Measurements from ENCODE around the gene XRCC3.
"Not testable (repeated sequence)": the region's sequence is repeated elsewhere in the genome, so short reads cannot be mapped to it uniquely, and the experiment has no call there.

XRCC3 gene

GRCh38 chr14:103662591-103662990 lies 52.7 kb downstream of the XRCC3 start:
- H3K36me3 Mint-ChIP-seq (ENCODE audit: insufficient read depth) = peaks cover 93% of the 10 kb centered on the region
- no peak for ATAC-seq (replicated peaks)
- no peak overlapping the region for H3K27ac Mint-ChIP-seq
- no peaks in the 10 kb centered on the region for H3K27me3 Mint-ChIP-seq
- H3K9me3 Mint-ChIP-seq = no peaks in the 10 kb centered on the region
- no peak for DNase-seq
- H3K4me3 Mint-ChIP-seq = no peak overlapping the region
- peaks cover 1 to 9% of the 10 kb centered on the region in 2 donors for H3K4me1 Mint-ChIP-seq (ENCODE audit: low read depth in 2 of 2)

DNA sequence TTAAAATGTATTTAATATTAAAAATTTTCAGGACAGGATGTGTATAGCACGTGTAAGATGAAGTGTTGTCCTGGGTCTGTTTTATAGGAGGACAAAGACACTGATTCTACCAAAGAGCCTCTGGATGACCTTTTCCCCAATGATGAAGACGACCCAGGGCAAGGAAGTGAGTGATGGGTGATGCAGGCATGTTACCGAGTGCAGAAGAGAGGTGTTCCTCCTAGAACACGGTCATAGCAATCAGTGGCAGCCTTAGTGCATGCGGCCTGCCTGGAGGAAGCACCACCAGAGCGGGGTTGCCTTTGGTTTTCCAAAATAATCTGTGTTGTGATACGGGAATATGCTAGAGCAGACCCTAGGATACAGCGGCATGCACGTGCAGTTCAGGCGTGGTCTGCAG lies 53.2 kb downstream of the XRCC3 start:
- no peaks in the 10 kb centered on the region for H3K9me3 Mint-ChIP-seq
- peaks cover 2 to 12% of the 10 kb centered on the region in 2 donors for H3K4me1 Mint-ChIP-seq (ENCODE audit: low read depth in 2 of 2)
- H3K4me3 Mint-ChIP-seq = no peak overlapping the region
- no peak for ATAC-seq (replicated peaks)
- H3K36me3 Mint-ChIP-seq (ENCODE audit: insufficient read depth) = peaks cover 95% of the 10 kb centered on the region
- no peak overlapping the region for H3K27ac Mint-ChIP-seq
- DNase-seq = no peak
- no peaks in the 10 kb centered on the region for H3K27me3 Mint-ChIP-seq

DNA sequence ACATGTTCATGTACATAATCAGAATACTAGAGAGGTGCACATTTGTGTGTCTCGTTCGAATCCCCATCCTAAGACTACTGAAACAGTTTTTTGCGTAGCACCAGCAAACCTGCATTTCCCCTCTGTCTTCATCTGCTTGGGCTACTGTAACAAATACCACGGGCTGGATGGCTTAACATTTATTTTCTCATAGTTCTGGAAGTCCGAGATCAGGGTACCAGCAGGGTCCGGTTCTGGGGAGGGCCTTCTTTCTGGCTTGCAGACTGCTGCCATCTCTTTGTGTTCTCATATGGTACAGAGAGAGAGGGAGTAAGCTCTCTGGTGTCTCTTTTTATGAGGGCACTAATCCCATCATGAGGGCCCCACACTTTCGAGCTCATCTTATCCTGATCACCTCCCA lies 55.6 kb downstream of the XRCC3 start:
- H3K36me3 Mint-ChIP-seq (ENCODE audit: insufficient read depth) = peaks cover 95% of the 10 kb centered on the region
- ATAC-seq (replicated peaks) = no peak

GRCh38 chr14:103657471-103657870 lies 57.8 kb downstream of the XRCC3 start:
- Mint-ChIP-seq H3K4me3 (no peak overlapping the region), H3K9me3 (no peaks in the 10 kb centered on the region), H3K27me3 (no peaks in the 10 kb centered on the region), H3K27ac (peak overlapping the region; percentile 49 to 65), H3K36me3 (ENCODE audit: insufficient read depth) (peaks cover 88% of the 10 kb centered on the region), H3K4me1 (ENCODE audit: low read depth in 2 of 2) (peaks cover 13 to 28% of the 10 kb centered on the region in 2 donors)
- ATAC-seq (replicated peaks) (no peak), DNase-seq (no peak)

More for the DNA sequence above, 55.6 kb downstream of the XRCC3 start:
- no peaks in the 10 kb centered on the region for H3K9me3 Mint-ChIP-seq
- no peak for DNase-seq
- no peaks in the 10 kb centered on the region for H3K27me3 Mint-ChIP-seq
- no peak overlapping the region for H3K27ac Mint-ChIP-seq
- no peak overlapping the region for H3K4me3 Mint-ChIP-seq
- H3K4me1 Mint-ChIP-seq (ENCODE audit: low read depth in 2 of 2) = peaks cover 3 to 13% of the 10 kb centered on the region in 2 donors

DNA sequence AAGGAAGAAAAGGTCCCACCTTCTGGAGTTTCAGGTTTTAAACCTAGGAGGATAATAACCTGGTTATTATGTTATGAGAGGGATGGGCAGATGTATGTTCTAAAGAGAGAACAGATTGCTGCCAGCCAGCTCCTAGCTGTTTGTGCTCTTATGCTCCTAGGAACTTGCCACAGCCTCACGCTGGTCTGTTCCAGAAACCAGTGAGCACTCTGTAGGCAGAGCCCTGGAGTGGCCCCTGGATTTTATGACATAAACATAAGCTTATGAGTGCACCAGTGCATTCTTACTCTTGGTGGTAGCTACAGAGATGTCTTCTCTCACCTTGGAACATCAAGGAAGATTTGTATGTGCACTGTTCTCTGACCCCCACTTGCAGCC lies 58.5 kb downstream of the XRCC3 start:
- no peak overlapping the region for H3K4me3 Mint-ChIP-seq
- DNase-seq (no peak), ATAC-seq (replicated peaks) (no peak)
- peaks cover 90% of the 10 kb centered on the region for H3K36me3 Mint-ChIP-seq (ENCODE audit: insufficient read depth)
- peak overlapping the region; percentile 49 to 65 for H3K27ac Mint-ChIP-seq
- no peaks in the 10 kb centered on the region for H3K27me3 Mint-ChIP-seq
- no peaks in the 10 kb centered on the region for H3K9me3 Mint-ChIP-seq
- H3K4me1 Mint-ChIP-seq (ENCODE audit: low read depth in 2 of 2) = peaks cover 17 to 30% of the 10 kb centered on the region in 2 donors

- DNase-seq = no peak
- Mint-ChIP-seq H3K9me3 (no peaks in the 10 kb centered on the region), H3K27ac (peak overlapping the region in 1 of 2 donors; percentile 41), H3K36me3 (ENCODE audit: insufficient read depth) (peaks cover 88% of the 10 kb centered on the region), H3K4me1 (ENCODE audit: low read depth in 2 of 2) (peaks cover 20 to 35% of the 10 kb centered on the region in 2 donors), H3K4me3 (no peak overlapping the region), H3K27me3 (no peaks in the 10 kb centered on the region)
- no peak for ATAC-seq (replicated peaks)
These were observed 59.1 kb downstream of the XRCC3 start for GRCh38 chr14:103656031-103656755.

- Mint-ChIP-seq H3K4me1 (ENCODE audit: low read depth in 2 of 2) (peaks cover 24 to 35% of the 10 kb centered on the region in 2 donors), H3K27me3 (no peaks in the 10 kb centered on the region), H3K27ac (peak overlapping the region in 1 of 2 donors; percentile 50), H3K36me3 (ENCODE audit: insufficient read depth) (peaks cover 80% of the 10 kb centered on the region), H3K9me3 (no peaks in the 10 kb centered on the region), H3K4me3 (no peak overlapping the region)
- ATAC-seq (replicated peaks) = no peak
- no peak for DNase-seq
These were observed 60.6 kb downstream of the XRCC3 start for GRCh38 chr14:103654619-103655018.

- no peaks in the 10 kb centered on the region for H3K9me3 Mint-ChIP-seq
- peak overlapping the region in 1 of 2 donors; percentile 59 for H3K27ac Mint-ChIP-seq
- H3K4me1 Mint-ChIP-seq (ENCODE audit: low read depth in 2 of 2) = peaks cover 26 to 37% of the 10 kb centered on the region in 2 donors
- H3K4me3 Mint-ChIP-seq = no peak overlapping the region
- H3K36me3 Mint-ChIP-seq (ENCODE audit: insufficient read depth) = peaks cover 74% of the 10 kb centered on the region
- no peaks in the 10 kb centered on the region for H3K27me3 Mint-ChIP-seq
- no peak for ATAC-seq (replicated peaks)
- DNase-seq = no peak
These were observed 61.4 kb downstream of the XRCC3 start for GRCh38 chr14:103653805-103654204.

DNA sequence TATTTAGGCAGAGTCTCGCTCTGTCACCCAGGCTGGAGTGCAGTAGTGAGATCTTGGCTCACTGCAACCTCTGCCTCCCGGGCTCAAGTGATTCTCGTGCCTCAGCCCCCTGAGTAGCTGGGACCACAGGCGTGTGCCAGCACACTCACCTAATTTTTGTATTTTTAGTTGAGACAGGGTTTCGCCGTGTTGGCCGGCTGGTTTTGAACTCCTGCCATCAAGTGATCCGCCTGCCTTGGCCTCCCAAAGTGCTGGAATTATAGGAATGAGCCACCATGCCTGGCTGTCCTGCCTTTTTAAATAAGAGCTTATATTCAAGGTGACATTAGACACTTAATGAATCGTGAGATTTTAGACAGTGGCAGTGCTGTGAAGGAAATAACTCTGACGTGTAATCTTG lies 61.9 kb downstream of the XRCC3 start:
- not testable (repeated sequence) for H3K9me3 Mint-ChIP-seq; H3K27me3 Mint-ChIP-seq; H3K4me3 Mint-ChIP-seq; DNase-seq; ATAC-seq (replicated peaks)
- peaks cover 71% of the 10 kb centered on the region for H3K36me3 Mint-ChIP-seq (ENCODE audit: insufficient read depth)
- peaks cover 29 to 42% of the 10 kb centered on the region in 2 donors for H3K4me1 Mint-ChIP-seq (ENCODE audit: low read depth in 2 of 2)
- peak overlapping the region in 1 of 2 donors; percentile 59 for H3K27ac Mint-ChIP-seq

DNA sequence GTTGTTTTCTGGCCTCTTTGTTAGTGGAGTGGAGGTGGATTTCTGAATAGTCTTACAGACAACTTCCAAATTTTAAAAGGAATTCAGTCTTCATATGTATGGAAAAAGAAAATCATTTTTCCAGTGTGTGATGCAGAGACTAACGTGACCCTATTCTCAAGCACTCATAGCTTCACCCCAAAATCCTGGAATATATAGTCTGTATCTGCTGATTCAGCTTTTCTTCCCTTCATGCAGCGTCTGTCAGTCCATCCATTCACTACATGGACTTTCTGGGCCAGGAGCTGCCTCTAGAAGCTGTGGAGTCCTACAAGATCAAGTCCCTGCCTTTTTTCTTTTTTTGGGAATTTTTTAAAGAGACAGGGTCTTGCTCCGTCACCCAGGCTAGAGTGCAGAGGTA lies 62.4 kb downstream of the XRCC3 start:
- H3K9me3 Mint-ChIP-seq = no peaks in the 10 kb centered on the region
- H3K36me3 Mint-ChIP-seq (ENCODE audit: insufficient read depth) = peaks cover 69% of the 10 kb centered on the region
- H3K4me1 Mint-ChIP-seq (ENCODE audit: low read depth in 2 of 2) = peaks cover 31 to 43% of the 10 kb centered on the region in 2 donors
- H3K27ac Mint-ChIP-seq = peak overlapping the region in 1 of 2 donors; percentile 81
- no peak overlapping the region for H3K4me3 Mint-ChIP-seq
- no peaks in the 10 kb centered on the region for H3K27me3 Mint-ChIP-seq
- ATAC-seq (replicated peaks) = no peak
- DNase-seq = no peak

DNA sequence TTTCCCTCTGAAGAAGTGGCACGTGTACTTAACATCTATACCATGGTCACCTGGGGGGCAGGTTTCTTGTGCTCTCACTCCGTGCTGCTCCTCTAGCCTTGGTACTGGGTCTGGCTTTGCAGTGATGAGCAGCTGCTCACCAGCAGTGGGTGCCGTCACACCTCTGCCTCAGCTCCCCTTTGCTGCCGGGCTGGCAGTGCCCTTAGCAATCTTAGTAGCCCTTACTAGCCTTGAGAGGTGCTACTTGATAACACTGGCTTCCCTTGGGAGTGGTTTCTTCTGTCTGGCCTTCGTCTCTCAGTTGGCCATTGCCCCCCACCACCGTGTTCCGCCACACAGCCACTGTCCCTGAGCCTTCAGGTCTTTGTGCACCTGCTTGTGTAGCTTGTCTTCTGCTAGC lies 63.7 kb downstream of the XRCC3 start:
- no peaks in the 10 kb centered on the region for H3K9me3 Mint-ChIP-seq
- DNase-seq (no peak), ATAC-seq (replicated peaks) (no peak)
- peaks cover 32 to 40% of the 10 kb centered on the region in 2 donors for H3K4me1 Mint-ChIP-seq (ENCODE audit: low read depth in 2 of 2)
- H3K4me3 Mint-ChIP-seq = no peak overlapping the region
- H3K27me3 Mint-ChIP-seq = no peaks in the 10 kb centered on the region
- peaks cover 57% of the 10 kb centered on the region for H3K36me3 Mint-ChIP-seq (ENCODE audit: insufficient read depth)
- peak overlapping the region; percentile 35 to 81 for H3K27ac Mint-ChIP-seq

DNA sequence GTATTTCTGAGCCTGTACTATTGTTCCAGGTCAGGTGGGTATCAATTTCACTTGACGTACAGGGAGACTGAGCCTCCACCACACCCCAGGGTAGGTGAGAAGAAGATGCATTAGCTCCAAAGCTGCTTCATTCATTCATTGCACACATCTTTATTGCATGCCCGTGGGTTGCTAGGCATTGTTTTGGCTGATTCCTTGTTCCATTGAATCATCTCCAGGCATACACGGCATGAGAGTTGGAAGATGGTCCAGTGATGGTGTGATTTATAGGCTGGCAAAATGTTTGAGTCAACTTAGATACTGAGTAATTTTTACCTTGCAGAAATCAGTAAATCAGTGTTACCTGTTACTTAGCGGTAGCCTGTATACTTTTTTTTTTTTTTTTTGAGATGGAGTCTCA lies 65.0 kb downstream of the XRCC3 start:
- Mint-ChIP-seq H3K36me3 (ENCODE audit: insufficient read depth) (peaks cover 44% of the 10 kb centered on the region), H3K27ac (peak overlapping the region in 1 of 2 donors; percentile 15), H3K4me1 (ENCODE audit: low read depth in 2 of 2) (peaks cover 36 to 44% of the 10 kb centered on the region in 2 donors), H3K27me3 (no peaks in the 10 kb centered on the region), H3K9me3 (no peaks in the 10 kb centered on the region), H3K4me3 (peak overlapping the region; percentile 13 to 14)
- DNase-seq = no peak
- no peak for ATAC-seq (replicated peaks)

GRCh38 chr14:103649001-103649400 lies 66.2 kb downstream of the XRCC3 start:
- Mint-ChIP-seq H3K4me3 (no peak overlapping the region), H3K27me3 (no peaks in the 10 kb centered on the region), H3K4me1 (ENCODE audit: low read depth in 2 of 2) (peaks cover 36 to 44% of the 10 kb centered on the region in 2 donors), H3K27ac (no peak overlapping the region), H3K9me3 (no peaks in the 10 kb centered on the region), H3K36me3 (ENCODE audit: insufficient read depth) (peaks cover 34% of the 10 kb centered on the region)
- ATAC-seq (replicated peaks) (no peak), DNase-seq (no peak)
